GM08714 (cell line): Measurements from ENCODE around the gene TAB2.

Experiments
- H3K4me3 ChIP-seq: fragments of 200-500 bp; sonication (Bioruptor generic); 2 replicates; pipeline ENCODE4 v1.5.1; 2014; ENCODE audit warnings: mild to moderate bottlenecking, low read length, inconsistent platforms
- ZNF274 ChIP-seq: IDR thresholded peaks from 2 replicates; pipeline ENCODE4 v1.6.1; 2012; ENCODE audit warnings: mild to moderate bottlenecking, low read depth, low read length

The TAB2 gene

GRCh38 chr6:149318581-149319286 lies 1.2 kb downstream of the TAB2 start:
- H3K4me3 ChIP-seq, result peak overlapping the region; percentile 100
- TF ChIP-seq ZNF274, result no peak

- H3K4me3 ChIP-seq, result peak overlapping the region; percentile 100; the same call in 1 of the 2 replicates
- no peak for TF ChIP-seq ZNF274
Measured at GRCh38 chr6:149319422-149319821, 1.9 kb downstream of the TAB2 start.

GRCh38 chr6:149320016-149320415 lies 2.5 kb downstream of the TAB2 start:
- peak overlapping the region; percentile 100 for H3K4me3 ChIP-seq

GRCh38 chr6:149320796-149321195 lies 3.3 kb downstream of the TAB2 start:
- no peak for TF ChIP-seq ZNF274
- no peak overlapping the region; the same call in 1 of the 2 replicates for H3K4me3 ChIP-seq

GRCh38 chr6:149323353-149323752 lies 5.8 kb downstream of the TAB2 start:
- H3K4me3 ChIP-seq, result no peak overlapping the region
- TF ChIP-seq ZNF274, result no peak

- H3K4me3 ChIP-seq, result no peak overlapping the region
- no peak for TF ChIP-seq ZNF274
Measured at GRCh38 chr6:149323925-149324324, 6.4 kb downstream of the TAB2 start.

GRCh38 chr6:149324428-149324827 lies 6.9 kb downstream of the TAB2 start:
- no peak overlapping the region for H3K4me3 ChIP-seq
- TF ChIP-seq ZNF274, result no peak

- TF ChIP-seq ZNF274, result no peak
- no peak overlapping the region for H3K4me3 ChIP-seq
Measured at GRCh38 chr6:149325648-149326236, 8.2 kb downstream of the TAB2 start.

GRCh38 chr6:149327638-149328037 lies 10.1 kb downstream of the TAB2 start:
- TF ChIP-seq ZNF274, result no peak
- no peak overlapping the region for H3K4me3 ChIP-seq

- H3K4me3 ChIP-seq, result no peak overlapping the region
- TF ChIP-seq ZNF274, result no peak
Measured at GRCh38 chr6:149328083-149328482, 10.6 kb downstream of the TAB2 start.

- TF ChIP-seq ZNF274, result no peak
- H3K4me3 ChIP-seq, result no peak overlapping the region
Measured at GRCh38 chr6:149329529-149329928, 12.0 kb downstream of the TAB2 start.

- H3K4me3 ChIP-seq, result no peak overlapping the region
- no peak for TF ChIP-seq ZNF274
Measured at GRCh38 chr6:149330133-149330532, 12.6 kb downstream of the TAB2 start.

GRCh38 chr6:149331043-149331807 lies 13.7 kb downstream of the TAB2 start:
- TF ChIP-seq ZNF274, result no peak
- no peak overlapping the region for H3K4me3 ChIP-seq

GRCh38 chr6:149331871-149332270 lies 14.4 kb downstream of the TAB2 start:
- TF ChIP-seq ZNF274, result no peak
- H3K4me3 ChIP-seq, result no peak overlapping the region
